T-helper 2 cell (primary cell): ENCODE data around the gene TENM4.

Experiments used
- DNase-seq, 5 experiments: peaks; one replicate each; pipeline versions ENCODE4 v3.0.0 to v3.0.0-alpha.2; 2012 to 2022

TENM4 gene

GRCh38 chr11:79382301-79383050, 58.4 kb downstream of the TENM4 start:
- DNase-seq: no peak

DNA sequence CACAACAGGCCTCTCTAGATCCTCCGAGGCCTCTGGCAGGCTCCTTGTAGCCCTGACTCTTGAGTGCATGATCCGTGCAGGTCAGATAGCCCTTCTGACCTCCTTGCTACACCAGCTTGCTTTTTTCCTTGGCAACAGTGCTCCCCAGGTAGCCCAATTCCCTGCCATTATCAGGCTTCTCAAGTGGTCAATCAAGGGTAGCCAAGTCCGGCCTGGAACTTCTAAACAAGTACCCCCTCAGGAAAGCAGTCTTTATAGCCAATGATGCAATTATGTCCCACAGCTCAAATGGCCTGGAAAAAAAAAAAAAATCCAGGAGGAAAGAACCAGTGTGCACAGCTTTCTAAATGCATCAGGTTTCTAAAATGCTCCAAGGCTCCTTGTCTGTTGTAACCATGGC, 59.8 kb downstream of the TENM4 start:
- DNase-seq: no peak

DNA sequence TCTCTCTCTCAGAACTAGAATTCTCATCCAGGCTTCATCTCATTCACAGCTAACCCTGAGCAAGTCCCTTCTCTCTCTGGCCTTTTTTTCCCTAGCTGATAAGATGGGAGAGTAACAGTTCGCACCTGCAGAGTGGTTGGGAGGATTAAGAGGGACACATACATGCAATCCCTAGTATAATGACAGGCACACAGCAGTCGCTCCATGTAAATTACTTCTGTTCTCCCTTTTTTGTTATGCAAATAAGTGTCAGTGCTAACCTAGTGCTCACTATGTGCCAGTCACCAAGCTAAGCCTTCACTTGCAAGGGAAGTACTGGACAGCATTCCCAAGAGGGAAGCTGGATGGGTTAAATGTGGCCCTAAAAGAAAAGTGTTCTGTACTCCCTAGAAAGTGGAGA, 63.4 kb downstream of the TENM4 start:
- no peak for DNase-seq

DNA sequence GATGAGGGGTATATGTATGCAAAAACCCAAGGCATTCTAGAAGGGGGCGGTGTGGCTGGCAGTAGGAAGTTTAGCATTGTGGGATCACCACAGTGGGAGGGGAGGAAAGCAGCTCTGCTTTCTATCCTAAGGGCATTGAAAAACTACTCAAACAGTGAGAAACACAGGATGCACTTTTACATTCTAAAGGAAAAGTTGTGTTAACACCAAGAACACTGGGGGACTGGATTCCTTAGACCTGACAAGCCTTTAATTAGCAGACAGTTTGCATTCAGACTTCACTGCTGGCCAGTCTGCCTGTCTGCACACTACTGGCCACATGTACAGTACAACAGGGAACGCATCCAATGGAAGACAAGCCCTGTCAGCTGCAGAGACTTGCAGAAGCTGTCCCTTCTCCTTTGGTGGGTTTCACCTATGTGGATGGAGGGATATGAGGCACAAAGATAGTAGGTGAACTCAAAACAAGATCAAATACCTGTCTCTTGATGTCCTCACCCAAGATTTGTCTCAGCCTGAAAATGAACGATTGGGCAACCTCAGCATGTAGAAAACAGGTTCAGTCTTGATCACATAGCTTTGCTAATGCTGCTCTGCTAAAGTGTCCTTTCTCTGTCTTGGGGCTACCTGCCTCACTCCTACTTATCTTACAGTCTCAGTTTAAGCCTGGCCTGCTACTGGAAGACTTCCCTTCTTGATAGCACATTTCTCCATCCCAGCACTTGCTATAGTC, 64.8 kb downstream of the TENM4 start:
- no peak for DNase-seq

- DNase-seq: no peak
Observed at GRCh38 chr11:79374727-79375126, 66.1 kb downstream of the TENM4 start.

- no peak for DNase-seq
Observed at GRCh38 chr11:79371724-79372123, 69.1 kb downstream of the TENM4 start.

- no peak for DNase-seq
Observed at GRCh38 chr11:79371152-79371551, 69.7 kb downstream of the TENM4 start.

- no peak for DNase-seq
Observed at GRCh38 chr11:79369055-79369454, 71.8 kb downstream of the TENM4 start.

DNA sequence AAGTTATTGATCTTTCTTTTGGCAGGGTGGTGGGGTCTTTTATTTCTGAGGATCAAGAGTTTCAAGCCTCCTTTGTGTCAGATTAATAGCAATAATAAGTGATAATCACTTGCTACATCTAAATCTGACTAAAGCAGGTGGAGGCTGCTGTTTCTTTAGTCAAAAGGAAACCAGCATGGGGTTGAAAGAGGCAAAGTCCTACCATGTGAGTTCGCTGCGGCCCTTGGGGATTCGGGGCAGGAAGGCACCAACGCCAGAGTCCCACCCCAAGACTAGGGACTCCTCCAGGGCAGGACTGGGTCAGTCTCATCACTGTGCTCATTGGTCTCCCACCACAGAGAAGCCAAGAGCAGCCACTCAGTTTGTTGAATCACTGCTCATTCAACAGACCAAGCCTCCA, 73.0 kb downstream of the TENM4 start:
- DNase-seq: no peak

DNA sequence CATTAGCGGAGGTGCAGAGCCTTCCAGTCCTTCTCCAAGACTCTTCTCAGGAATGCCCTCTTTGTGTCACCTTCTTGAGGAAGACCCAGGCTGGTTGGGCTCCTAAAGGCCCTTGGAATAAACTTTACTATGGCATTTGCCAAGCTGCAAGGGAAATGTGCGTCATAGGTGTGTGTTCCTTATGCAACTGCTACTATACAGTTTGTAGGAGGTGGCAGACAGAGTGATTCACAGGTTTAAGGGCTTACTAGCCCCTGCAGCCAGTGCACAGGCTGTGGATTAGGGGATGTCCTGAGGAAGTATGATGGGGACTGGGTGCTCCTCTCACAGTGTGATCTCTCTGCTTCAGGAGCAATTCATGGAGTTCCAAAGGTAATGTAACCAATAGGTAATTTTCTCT, 74.6 kb downstream of the TENM4 start:
- no peak for DNase-seq

- no peak for DNase-seq
Observed at GRCh38 chr11:79363861-79364378, 76.9 kb downstream of the TENM4 start.

- no peak for DNase-seq
Observed at GRCh38 chr11:79363256-79363655, 77.6 kb downstream of the TENM4 start.

DNA sequence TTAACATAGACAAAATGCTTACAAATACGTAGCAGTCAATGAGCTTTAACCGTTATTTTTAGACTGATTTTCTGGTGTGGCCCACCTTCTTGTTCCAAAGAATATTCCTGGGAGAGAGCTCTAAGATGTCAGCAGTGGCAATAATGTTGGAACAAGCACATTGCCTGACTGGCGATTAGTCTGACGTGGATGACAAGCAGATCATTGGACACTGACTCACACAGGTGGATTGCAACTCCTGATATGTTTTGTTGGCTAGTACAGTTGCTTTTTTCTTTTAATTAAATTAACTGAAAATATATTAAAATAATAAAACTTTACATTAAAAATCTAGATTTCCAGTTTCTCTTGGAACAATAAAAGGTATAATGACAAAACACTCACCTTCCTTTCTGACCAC, 78.0 kb downstream of the TENM4 start:
- DNase-seq: no peak

GRCh38 chr11:79362206-79362757, 78.5 kb downstream of the TENM4 start:
- DNase-seq: no peak

GRCh38 chr11:79358258-79358657, 82.6 kb downstream of the TENM4 start:
- DNase-seq: no peak

GRCh38 chr11:79353706-79354105, 87.1 kb downstream of the TENM4 start:
- no peak for DNase-seq

DNA sequence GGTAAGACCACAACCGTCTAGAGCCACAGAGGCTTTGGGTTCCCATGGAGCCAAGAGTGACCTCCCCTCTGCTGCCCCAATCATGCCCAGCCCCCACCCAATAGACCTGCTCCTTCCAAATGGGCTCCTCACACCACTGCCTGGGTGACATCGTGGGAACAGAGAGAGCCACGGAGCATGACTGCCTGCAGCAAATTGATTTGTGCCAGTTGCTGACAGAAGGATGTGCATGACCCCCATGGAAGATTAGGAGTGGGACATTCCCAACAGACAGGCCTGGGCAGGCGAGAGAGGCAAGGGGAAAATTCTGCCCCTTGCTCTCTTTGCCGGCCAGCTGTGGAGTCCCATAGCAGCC, 88.5 kb downstream of the TENM4 start:
- DNase-seq: no peak

DNA sequence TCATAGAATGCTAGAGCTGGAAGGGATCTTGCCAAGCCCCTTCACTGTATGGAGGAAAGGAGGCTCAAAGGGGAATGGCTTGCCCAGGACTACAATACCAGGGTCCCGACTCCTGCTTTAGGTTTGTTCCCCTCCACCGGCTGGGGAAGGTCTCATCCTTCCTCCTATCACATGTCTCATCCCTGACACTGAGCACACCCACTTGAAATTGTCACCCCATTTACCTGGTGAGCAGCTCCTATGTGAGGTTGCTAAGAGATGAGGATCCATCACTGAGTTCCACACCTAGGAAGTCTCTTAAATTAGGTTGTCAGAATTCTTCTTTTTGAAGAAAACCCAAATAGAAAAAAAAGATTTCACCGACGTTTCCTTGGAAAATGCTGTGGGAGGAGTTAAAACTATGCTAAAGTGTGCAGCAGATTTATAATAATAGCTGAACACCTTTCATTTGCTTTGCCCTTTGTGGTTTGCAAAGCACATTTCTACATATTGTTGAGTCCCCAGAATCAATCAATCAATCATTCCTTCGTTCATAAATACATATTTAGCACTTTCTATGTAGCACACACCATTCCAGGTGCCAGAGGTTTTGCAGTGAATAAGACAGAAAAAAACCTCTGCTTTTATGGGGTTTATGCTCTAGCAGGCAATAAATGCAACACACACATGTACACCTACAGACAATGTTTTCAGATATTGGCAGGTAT, 91.7 kb downstream of the TENM4 start:
- DNase-seq: no peak

DNA sequence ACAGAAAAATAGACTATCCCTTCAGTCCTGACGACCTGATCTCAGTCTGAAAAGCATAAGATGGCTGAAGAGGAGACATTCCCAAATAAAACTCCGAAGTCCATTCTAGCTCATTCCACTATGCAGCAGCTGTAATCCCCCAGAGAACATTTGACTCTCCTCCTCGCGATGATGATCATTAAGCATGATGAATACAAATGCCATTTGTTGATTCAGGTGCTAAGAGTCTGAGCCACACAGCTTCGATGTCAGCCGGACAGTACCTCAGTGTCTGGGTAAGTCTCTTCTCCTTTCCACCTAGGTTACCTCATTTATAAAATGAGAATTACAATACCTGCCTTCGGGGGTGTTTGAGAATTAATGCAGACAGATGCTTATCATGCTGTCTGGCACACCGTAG, 94.8 kb downstream of the TENM4 start:
- no peak for DNase-seq

DNA sequence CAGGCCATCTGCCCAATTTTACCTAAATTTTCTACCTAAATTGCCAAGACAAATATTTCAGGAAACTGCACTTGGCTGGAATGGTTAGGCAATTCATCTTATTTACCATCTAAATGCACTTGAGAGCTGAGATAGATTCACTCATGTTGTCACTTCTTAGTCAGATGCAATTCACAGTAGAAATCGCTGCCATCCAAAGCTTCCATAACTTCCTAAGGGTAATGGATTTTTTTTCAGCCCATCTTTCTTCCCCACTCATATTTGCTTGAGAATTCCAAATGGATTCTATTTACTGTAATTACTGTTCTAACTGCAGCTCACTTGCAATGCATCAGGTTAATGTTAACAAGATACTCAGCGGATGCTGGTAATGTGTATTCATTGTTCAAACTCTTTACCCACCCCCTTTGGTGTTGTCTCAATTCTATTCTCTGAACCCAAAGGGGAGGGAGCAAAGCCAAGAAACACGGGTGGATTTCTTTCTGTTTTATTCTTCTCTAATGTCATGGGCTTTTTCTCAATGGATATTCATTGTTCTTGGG, 96.0 kb downstream of the TENM4 start:
- no peak for DNase-seq

- no peak for DNase-seq
Observed at GRCh38 chr11:79342686-79343085, 98.1 kb downstream of the TENM4 start.

GRCh38 chr11:79342236-79342635, 98.6 kb downstream of the TENM4 start:
- no peak for DNase-seq

- no peak for DNase-seq
Observed at GRCh38 chr11:79340535-79340934, 100.3 kb downstream of the TENM4 start.
